Left renal pelvis (tissue), 4 donors: ENCODE measurements around the gene TSEN15. TPM values are rescaled to one million over a fixed set of nuclear protein-coding genes. Genes with fewer than 3 reads are reported as not detected.
"Not testable (repeated sequence)": the region's sequence is repeated elsewhere in the genome, so short reads cannot be mapped to it uniquely, and the experiment has no call there.

Source experiments
- DNase-seq, 4 donors: peaks; one replicate each; pipeline ENCODE4 v3.0.0-alpha.2; 2013; ENCODE audit warnings: low read depth in 4 of 4, low spot score in 3 of 4
- polyA plus RNA-seq, 4 donors: library from polyadenylated mRNA; unstranded; fragments of 120-200 nt; gene quantifications; one replicate each; pipeline ENCODE4 v1.2.1, GENCODE V29; 2013; ENCODE audit not compliant: insufficient read length in 4 of 4

TSEN15 gene
- polyA plus RNA-seq, 4 donors = 43.0 to 55.1 (median 47.7) TPM

DNA sequence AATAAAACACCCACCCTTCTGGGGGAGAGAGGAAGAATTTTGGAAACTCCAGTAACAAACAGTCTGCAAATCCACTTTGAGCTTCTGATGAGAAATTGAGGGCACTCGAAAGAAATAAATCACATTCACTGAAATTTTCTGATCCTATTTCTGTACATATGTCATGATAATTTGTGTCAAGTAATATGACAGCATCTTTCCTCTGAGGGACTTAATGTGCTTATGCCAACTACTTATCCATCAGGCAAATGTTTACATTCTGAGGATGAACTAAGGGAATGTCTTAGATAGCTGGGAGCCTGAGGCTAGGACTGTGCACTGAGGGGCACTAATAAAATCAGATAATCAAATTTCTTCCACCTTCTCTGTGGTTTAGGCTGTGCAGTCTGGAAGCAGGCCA is 44.5 kb downstream of the TSEN15 start:
- no peak for DNase-seq

DNA sequence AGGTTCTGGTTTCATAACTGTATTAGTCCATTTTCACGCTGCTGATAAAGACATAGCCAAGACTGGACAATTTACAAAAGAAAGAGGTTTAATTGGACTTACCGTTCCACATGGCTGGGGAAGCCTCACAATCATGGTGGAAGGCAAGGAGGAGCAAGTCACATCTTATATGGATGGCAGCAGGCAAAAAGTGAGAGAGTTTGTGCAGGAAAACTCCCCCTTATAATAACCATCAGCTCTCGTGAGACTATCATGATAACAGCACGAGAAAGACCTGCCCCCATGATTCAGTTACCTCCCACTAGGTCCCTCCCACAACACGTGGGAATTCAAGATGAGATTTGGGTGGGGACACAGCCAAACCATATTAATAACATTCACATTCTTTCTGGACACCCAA is 45.0 kb downstream of the TSEN15 start:
- not testable (repeated sequence) for DNase-seq

DNA sequence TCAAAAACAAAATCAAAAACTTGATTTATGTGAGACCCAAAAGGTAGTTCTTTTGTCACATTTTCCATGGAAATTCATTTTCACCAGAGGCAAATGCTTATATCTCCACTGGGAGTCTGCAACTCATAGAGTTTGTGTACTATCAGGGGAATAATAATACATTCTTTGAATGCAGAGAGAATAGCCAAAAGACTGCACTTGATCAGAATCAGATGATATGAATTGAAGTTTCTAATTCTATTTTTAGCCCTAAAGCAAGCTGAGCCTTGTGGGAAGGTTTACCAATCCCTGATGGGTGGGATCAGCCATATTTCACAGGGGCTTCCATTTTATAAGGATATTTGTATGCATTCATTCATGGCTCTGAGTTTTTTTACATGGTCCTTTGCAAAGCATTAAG is 49.6 kb downstream of the TSEN15 start:
- no peak for DNase-seq

DNA sequence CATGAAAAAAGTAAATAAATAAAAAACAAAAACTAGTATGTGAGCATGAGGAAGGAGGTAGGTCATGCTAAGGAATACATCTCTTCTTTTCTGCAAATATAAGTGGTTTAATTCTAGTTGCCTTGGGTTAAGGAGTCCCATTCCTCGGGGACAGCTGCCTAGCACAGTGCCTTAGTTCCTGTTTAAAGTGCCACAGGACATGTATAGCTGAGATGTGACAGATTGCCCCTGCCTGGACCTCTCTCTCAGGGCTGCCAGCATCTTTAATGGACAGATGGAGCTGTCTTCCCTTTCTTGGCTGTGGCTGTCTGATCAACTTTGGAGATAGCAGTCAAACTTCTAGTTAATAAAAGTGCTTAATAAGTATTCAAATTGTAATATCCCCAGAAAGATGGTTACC is 50.0 kb downstream of the TSEN15 start:
- no peak for DNase-seq

DNA sequence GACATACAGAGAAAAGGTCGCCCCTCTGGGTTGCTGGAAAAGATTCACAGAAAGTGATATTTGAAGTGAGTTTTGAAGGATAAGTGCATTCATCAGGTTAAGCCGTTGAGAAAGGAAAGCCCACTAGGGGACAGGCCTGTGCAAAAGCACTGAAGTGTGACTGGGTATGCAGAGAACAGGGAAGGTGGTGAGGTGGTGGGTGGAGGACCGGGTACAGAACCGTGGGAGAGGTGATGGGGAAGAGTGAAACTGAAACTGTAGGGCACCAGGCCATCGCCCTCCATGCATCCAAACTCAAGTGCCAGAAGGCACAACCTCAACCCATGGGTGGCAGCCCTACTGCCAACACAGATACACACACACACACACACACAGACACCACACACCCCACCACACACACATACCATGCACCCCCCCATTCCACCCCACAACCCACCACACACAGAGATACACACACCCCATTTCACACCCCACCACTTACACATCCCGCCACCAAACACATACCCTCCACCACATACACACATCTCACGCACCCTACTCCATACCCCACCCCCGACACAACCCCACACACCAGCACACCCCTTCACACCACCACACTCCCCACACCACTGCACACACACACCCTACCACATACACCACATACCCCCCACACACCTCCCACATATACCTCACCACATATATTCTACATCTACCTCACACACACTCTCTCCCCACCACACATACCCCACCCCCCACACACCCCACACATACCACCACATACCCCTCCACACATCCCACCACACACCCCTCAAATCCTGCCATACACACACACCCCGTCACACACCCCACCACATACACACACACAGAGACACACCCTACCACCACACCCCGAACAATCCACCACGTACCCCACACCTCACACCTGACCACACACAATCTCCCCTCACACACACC is 59.0 kb downstream of the TSEN15 start:
- no peak for DNase-seq

DNA sequence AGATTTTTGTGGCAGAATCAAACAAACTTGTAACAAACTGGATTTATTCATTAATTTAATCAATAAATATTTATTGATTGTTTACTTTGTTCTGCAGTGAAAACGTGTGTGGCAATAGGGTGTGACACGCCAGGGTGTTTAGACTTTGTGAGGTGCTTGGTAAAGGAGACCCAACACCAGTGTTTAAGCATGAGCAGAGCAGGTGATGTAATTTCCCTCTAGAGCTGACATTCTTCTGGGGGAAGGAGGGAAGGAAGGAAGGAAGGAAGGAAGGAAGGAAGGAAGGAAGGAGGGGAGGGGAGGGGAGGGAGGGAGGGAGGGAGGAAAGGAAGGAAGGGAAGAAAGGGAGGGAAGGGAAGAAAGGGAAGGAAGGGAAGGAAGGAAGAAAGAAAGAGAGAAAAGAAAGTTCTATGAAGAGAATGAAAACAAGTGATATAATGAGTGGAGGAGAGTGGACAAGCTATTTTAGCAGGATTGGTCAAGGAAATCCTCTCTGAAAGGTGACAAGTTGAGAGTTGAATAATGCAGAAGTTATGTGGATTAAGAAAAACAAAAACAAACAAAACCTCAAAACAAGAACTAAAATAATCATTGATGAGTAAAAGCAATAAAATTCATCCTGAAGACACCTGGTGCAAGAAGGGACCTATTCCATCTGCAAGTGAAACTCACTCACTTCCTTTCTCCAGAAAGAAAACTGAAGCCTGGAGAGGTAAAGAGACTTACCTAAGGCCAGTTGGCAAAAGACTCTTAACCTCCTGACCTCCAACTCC is 60.8 kb downstream of the TSEN15 start:
- no peak for DNase-seq

DNA sequence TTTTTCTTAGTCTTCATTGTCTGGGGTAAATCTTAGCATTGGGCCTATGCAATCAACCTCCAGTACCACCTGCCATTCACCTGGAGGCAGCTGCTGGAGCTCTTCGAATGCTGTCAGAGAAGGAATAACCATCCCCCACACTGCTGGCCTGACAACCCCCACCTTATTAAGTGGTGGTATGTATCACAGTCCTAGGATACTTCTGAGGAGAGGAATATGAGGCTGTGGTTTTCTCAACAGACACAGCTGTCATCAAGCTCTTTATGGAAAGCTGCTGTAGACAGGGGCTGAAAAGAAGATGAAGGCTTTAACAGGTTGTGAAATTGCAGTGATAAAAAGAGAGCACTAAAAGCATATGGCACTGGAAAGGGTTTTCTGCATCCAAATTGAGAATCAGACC is 61.7 kb downstream of the TSEN15 start:
- DNase-seq = no peak

DNA sequence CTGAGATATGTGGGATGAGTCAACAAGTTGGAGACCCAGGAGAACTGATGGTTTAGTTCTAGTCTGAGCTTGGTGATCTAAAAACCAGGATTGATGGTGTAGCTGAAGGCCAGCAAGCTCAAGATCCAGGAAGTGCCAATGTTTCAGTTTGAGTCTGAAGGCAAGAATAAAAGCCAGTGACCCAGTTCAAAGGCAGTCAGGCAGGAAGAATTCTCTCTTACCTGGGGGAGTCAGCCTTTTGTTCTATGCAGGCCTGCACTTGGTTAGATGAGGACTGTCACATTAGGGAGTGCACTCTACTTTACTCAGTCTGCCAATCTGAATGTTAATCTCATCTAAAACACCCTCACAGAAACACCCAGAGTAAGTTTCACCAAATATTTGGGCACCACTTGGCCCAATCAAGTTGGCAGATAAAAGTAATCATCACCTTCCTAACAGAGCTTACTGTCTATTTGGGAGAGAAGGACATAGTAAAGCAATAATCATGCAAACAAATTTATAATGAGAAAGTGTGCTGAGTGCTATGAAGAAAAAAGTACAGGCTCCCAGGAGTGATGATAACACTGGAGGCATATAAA is 63.4 kb downstream of the TSEN15 start:
- DNase-seq = peak in 1 of 4 donors; percentile 4

DNA sequence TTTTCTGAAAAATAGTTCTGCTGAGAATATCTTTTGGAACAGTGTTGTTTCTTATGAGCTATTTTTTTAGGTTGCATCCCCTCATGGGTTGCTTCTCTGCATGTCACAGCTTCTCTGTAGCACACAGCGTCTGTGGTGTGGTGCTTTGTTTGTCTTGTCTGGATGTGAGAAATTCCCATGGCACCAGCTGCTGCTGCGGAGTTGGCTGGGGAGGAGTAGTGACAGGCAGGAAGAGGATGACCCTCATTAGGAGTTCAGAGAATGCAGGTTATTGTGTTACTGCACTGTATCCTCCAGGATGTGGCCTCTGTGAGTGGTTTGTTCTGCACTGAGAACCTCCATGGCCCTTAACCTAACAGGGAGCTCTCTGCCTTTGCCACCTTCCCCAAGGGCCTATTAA is 64.8 kb downstream of the TSEN15 start:
- DNase-seq = no peak

DNA sequence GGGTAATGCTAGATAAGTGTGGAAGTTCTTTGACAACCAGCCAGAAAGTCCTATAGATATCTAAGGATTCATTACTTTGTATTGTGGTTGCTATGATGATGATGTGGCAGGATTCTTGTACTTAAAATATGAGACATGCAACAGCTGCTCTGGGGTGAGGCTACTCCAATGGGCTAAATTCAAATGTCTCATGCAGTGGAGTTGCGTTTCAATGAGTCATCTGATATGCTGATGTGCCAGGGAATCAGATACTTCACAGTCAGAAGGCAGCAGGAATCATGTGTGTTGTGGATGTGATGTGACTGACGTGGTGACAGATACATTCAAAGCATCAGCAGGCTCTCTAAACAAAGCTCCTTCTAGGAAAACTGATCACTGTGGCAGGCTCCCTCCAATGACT is 66.5 kb downstream of the TSEN15 start:
- peak in 1 of 4 donors; percentile 6 for DNase-seq

Other genes starting within 250 kb of the TSEN15 start
- gene RGL1, start 246.6 kb upstream of the TSEN15 start, polyA plus RNA-seq = 100 to 1,000 TPM in 1 of 4 donors, 10 to 100 TPM in 3; 46.7 to 158 (median 55.8) TPM
- 10 to 100 TPM in 1 of 4 donors, 1 to 10 TPM in 3; 6.6 to 12.9 (median 7.9) TPM for gene COLGALT2, start 14.0 kb upstream of the TSEN15 start, polyA plus RNA-seq